ENCODE measurements around the gene MTMR2. TPM values are rescaled to one million over a fixed set of nuclear protein-coding genes. Genes with fewer than 3 reads are reported as not detected.
A peak's percentile ranks its signal among the peaks of the same experiment; 100 is the strongest.

Gene MTMR2
- polyA plus RNA-seq, 4 donors, result 49.0 to 63.1 (median 57.7) TPM

GRCh38 chr11:95789506-95790122, 134.3 kb downstream of the MTMR2 start, which contains the start of gene FAM76B:
Gene FAM76B (minus strand): TSS chr11:95789782. CDS start chr11:95789478, 304 bp downstream.
- peak; percentile 98 for DNase-seq (ENCODE audit: low read depth in 4 of 4, low spot score in 2 of 4)

- peak in 3 of 4 donors; percentile 7 to 37 (median 32) for DNase-seq (ENCODE audit: low read depth in 4 of 4, low spot score in 2 of 4)
These were observed 134.9 kb downstream of the MTMR2 start for GRCh38 chr11:95788921-95789505.

Other genes starting within 250 kb of the MTMR2 start
- 10 to 100 TPM; 48.1 to 64.8 (median 56.1) TPM for gene FAM76B, start 134.3 kb downstream of the MTMR2 start, polyA plus RNA-seq (ENCODE audit: insufficient read length in 4 of 4)
- gene CEP57, start 133.6 kb downstream of the MTMR2 start, polyA plus RNA-seq (ENCODE audit: insufficient read length in 4 of 4), result 100 to 1,000 TPM in 1 of 4 donors, 10 to 100 TPM in 3; 72.3 to 108 (median 84.6) TPM